HPDE6-E6E7 (cell line): Measurements from ENCODE around the gene CACHD1.
"Not testable (repeated sequence)": the region's sequence is repeated elsewhere in the genome, so short reads cannot be mapped to it uniquely, and the experiment has no call there.

Experiments used
- DNase-seq: peaks from one replicate; pipeline ENCODE4 v3.0.0; 2011; ENCODE audit warnings: missing footprints; ENCODE audit errors: extremely low spot score

CACHD1 gene

GRCh38 chr1:64696879-64697278 is 226.9 kb downstream of the CACHD1 start:
- DNase-seq = no peak

DNA sequence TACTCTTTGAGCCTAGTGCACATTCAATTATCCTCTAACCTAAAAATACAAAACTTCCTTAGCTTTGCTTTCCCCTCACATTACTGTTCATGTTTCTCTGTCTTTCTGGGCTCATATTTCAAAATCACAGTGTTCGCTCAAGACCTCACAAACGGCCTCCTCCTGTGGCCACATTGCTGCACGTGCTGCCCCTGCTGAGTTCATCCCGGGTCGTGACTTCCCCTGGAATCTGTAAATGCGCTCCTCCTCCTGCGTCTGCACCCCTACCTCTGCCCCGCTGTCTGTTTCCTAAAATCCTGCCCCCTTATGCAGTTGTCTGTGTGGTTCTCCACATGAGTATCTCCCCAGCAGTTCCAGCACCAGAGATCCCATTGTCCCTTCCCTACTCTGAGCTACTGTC is 229.4 kb downstream of the CACHD1 start:
- DNase-seq = no peak

DNA sequence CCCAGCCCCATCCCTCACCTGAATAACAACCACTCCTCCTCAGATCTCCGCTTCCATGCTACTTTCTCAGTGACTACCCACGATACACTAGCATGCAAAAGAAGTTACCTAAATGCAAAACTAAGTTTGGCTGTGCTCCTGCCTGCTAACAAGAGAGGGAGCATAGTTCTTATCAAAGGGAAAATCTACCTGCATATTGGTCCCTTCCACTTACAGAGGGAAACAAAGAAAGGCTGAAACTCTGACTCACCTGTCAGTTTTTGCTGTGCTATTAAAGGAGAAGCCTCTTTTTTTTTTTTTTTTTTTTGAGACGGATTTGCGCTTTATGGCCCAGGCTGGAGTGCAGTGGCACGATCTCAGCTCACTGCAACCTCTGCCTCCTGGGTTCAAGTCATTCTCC is 231.1 kb downstream of the CACHD1 start:
- DNase-seq = no peak

- DNase-seq = no peak
These were observed 232.0 kb downstream of the CACHD1 start for GRCh38 chr1:64701886-64702285.

DNA sequence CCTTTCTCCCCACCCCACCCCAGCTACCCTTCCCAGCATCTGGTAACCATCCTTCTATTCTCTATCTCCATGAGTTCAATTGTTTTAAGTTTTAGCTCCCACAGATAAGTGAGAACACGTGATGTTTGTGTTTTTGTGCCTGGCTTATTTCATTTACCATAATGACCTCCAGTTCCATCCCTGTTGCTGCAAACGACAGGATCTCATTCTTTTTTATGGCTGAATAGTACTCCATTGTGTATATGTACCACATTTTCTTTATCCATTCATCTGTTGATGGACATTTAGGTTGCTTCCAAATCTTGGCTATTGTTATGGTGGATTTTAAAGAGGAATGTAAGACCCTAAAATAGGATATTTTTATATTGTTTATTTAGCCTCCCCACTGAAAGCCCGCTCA is 232.7 kb downstream of the CACHD1 start:
- not testable (repeated sequence) for DNase-seq

DNA sequence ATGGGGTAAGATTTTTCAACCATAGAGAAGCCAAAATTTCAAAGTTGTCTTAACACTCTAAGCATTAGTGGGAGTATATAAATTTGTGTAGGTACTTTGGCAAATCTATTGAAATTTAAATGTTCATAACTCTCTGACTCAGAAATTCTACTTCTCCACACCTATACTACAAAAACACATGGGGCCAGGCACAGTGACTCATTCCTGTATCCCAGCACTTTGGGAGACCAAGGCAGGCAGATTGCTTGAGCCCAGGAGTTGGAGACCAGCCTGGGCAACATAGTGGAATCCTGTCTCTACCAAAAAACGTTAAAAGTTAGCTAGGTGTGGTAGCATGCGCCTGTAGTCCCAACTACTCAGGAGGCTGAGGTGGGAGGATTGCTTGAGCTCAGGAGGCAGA is 233.7 kb downstream of the CACHD1 start:
- no peak for DNase-seq

DNA sequence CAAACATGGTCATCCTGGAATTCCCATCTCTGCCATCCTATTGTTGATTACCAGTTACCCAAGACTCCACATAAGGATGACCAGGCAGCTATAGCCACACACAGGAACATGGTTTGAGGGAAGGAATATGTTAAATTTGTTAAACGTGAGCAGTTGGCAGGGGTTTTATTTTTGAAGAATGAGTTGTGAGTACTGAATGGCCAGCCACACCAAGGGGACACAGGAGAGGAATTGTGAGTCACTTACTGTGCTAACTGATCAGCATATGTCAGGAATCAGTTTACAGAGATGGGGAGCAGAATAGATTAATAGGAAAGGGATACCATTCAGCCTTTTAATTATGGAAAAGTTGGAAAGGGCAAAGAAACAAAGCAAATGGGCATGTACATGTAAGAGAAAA is 235.7 kb downstream of the CACHD1 start:
- DNase-seq = no peak

GRCh38 chr1:64711266-64711665 is 241.3 kb downstream of the CACHD1 start:
- no peak for DNase-seq

GRCh38 chr1:64712049-64712448 is 242.1 kb downstream of the CACHD1 start:
- DNase-seq = no peak

- no peak for DNase-seq
These were observed 245.3 kb downstream of the CACHD1 start for GRCh38 chr1:64715186-64715585.

GRCh38 chr1:64721135-64721534 is 251.2 kb downstream of the CACHD1 start:
- DNase-seq = no peak

DNA sequence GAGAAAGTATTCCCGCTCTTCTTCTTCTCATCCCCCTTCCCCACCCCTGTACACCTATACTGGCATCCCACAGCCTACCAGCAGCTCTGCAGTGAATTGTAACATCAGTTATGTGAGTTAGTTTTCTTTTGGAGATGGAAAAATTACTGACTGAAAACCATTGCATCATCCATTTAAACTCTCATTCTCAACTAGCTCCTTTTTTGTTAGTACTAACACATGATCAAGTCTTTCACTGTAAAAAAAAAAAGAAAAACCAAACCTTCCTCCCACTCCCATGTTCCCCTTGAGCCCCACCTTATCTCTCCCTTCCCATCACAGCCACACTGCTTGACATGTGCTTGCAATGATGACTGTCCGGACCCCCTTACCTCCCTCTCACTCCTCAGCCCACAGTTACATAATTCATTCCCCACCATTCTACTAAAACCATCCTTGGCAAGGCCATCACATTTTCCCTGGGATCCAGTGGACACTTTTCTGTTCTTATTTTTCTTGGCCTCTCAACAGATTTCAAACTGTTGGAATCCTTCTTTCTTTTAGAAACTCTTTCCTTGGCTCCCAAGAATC is 251.7 kb downstream of the CACHD1 start:
- DNase-seq = no peak

GRCh38 chr1:64727861-64728260 is 257.9 kb downstream of the CACHD1 start:
- DNase-seq = no peak

- DNase-seq = no peak
These were observed 263.8 kb downstream of the CACHD1 start for GRCh38 chr1:64733581-64734286.

- no peak for DNase-seq
These were observed 264.3 kb downstream of the CACHD1 start for GRCh38 chr1:64734287-64734652.

DNA sequence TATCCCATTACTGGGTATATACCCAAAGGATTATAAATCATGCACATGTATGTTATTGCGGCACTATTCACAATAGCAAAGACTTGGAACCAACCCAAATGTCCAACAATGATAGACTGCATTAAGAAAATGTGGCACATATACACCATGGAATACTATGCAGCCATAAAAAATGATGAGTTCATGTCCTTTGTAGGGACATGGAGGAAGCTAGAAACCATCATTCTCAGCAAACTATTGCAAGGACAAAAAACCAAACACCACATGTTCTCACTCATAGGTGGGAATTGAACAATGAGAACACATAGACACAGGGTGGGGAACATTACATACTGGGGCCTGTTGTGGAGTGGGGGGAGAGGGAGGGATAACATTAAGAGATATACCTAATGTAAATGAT is 270.8 kb downstream of the CACHD1 start:
- not testable (repeated sequence) for DNase-seq
